Activated naive CD8-positive, alpha-beta T cell treated with anti-CD3 and anti-CD28 coated beads, Interleukin-2, amount 50 U/mL, for 24 hours (primary cell): ENCODE measurements around the gene NPPA.

Experiments used
- ATAC-seq: fragments of 150-1000 bp; cut with Tn5 transposase; one replicate; pipeline ENCODE4 v1.10.0; 2021
- DNase-seq: peaks from one replicate; pipeline ENCODE4 v3.0.0; 2021
- H3K27ac Mint-ChIP-seq: one replicate; pipeline ENCODE4 v1.8.0; 2021; ENCODE audit warnings: mild to moderate bottlenecking, mixed read lengths
- H3K27me3 Mint-ChIP-seq: one replicate; pipeline ENCODE4 v1.8.0; 2021; ENCODE audit warnings: mixed read lengths
- H3K36me3 Mint-ChIP-seq: one replicate; pipeline ENCODE4 v1.8.0; 2021; ENCODE audit warnings: low read depth, mixed read lengths
- H3K4me1 Mint-ChIP-seq: one replicate; pipeline ENCODE4 v1.8.0; 2021; ENCODE audit warnings: mixed read lengths
- H3K4me3 Mint-ChIP-seq: one replicate; pipeline ENCODE4 v1.8.0; 2021; ENCODE audit warnings: mild to moderate bottlenecking, moderate library complexity, mixed read lengths
- H3K9me3 Mint-ChIP-seq: one replicate; pipeline ENCODE4 v1.8.0; 2021; ENCODE audit warnings: mixed read lengths

Gene NPPA

GRCh38 chr1:11879311-11880180, 32.0 kb upstream of the NPPA start:
- Mint-ChIP-seq H3K4me1 (no peaks in the 10 kb centered on the region), H3K36me3 (no peaks in the 10 kb centered on the region), H3K9me3 (no peaks in the 10 kb centered on the region), H3K27me3 (peaks cover 5% of the 10 kb centered on the region), H3K4me3 (no peak overlapping the region), H3K27ac (no peak overlapping the region)
- ATAC-seq (no peak), DNase-seq (no peak)

GRCh38 chr1:11878891-11879190, 31.3 kb upstream of the NPPA start:
- no peak for DNase-seq
- ATAC-seq, result no peak
- Mint-ChIP-seq H3K9me3 (no peaks in the 10 kb centered on the region), H3K4me1 (no peaks in the 10 kb centered on the region), H3K36me3 (no peaks in the 10 kb centered on the region), H3K4me3 (no peak overlapping the region), H3K27ac (no peak overlapping the region), H3K27me3 (peaks cover 5% of the 10 kb centered on the region)

GRCh38 chr1:11878081-11878890, 30.7 kb upstream of the NPPA start:
- peaks cover 5% of the 10 kb centered on the region for H3K27me3 Mint-ChIP-seq

DNA sequence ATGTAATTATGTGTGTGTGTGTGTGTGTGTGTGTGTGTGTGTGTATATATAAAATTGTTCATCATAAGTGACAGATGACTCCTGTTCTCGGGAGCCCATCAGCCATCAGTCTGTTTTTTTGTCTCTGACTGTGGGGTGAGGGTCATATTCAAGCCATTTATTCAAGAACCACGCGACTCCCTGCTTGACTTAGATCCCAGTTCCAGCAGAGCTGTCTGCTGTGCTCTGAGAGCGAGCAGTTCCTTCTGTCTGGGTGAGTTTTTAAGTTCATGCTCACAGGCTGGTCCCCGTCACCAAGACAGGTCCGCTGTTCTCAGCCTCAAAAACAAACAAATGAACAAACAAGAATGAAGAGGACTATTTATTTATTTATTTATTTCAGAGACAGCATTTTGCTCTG, 29.5 kb upstream of the NPPA start:
- Mint-ChIP-seq H3K9me3 (no peaks in the 10 kb centered on the region), H3K27me3 (peaks cover 5% of the 10 kb centered on the region), H3K4me3 (no peak overlapping the region), H3K36me3 (no peaks in the 10 kb centered on the region), H3K4me1 (no peaks in the 10 kb centered on the region), H3K27ac (no peak overlapping the region)
- no peak for ATAC-seq
- no peak for DNase-seq

More at GRCh38 chr1:11878081-11878890, 30.7 kb upstream of the NPPA start:
- DNase-seq (no peak), ATAC-seq (no peak)
- Mint-ChIP-seq H3K4me3 (no peak overlapping the region), H3K4me1 (no peaks in the 10 kb centered on the region), H3K27ac (no peak overlapping the region), H3K9me3 (no peaks in the 10 kb centered on the region), H3K36me3 (no peaks in the 10 kb centered on the region)

DNA sequence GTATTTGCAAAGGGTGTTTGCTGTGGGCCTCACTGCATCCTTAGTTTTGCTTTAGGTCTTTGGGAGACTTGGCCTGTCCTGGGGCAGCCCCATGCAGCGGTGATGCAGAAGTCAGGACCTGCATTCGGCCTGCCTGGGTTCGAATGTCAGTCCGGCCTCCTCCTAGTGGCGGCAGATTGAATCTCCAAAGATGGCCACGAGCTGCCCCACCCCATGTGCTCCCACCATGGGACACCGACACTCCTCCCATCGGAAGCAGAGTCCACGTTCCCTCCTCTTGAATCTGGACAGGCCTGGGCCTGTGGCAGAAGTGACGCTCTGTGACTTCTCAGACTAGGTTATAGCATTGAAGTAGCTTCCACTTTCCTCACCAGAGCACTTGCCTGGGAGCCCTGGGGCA, 27.5 kb upstream of the NPPA start:
- Mint-ChIP-seq H3K27ac (no peak overlapping the region), H3K4me3 (no peak overlapping the region), H3K27me3 (peaks cover 5% of the 10 kb centered on the region), H3K36me3 (no peaks in the 10 kb centered on the region), H3K4me1 (no peaks in the 10 kb centered on the region), H3K9me3 (no peaks in the 10 kb centered on the region)
- DNase-seq (no peak), ATAC-seq (no peak)

DNA sequence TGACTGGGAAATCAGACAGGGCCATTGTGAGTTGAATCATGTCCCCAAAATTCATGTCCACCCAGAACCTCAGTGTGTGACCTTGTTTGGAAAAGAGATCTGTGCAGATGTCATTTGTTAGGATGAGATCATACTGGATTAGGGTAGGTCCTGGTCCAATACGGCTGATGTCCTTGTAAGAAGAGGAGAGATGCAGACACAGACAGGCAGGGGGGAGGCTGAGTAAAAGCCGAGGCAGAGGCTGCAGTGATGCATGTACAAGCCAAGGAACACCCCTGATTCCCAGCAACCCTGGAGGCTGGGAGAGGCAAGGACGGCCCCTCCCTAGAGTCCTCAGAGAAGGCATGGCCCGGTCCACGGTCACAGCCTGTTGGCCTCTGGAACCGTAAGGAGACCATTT, 27.0 kb upstream of the NPPA start:
- H3K27me3 Mint-ChIP-seq, result peaks cover 2% of the 10 kb centered on the region
- H3K4me1 Mint-ChIP-seq, result no peaks in the 10 kb centered on the region
- DNase-seq, result no peak
- no peaks in the 10 kb centered on the region for H3K9me3 Mint-ChIP-seq
- ATAC-seq, result no peak
- no peak overlapping the region for H3K27ac Mint-ChIP-seq
- H3K36me3 Mint-ChIP-seq, result no peaks in the 10 kb centered on the region
- H3K4me3 Mint-ChIP-seq, result no peak overlapping the region

DNA sequence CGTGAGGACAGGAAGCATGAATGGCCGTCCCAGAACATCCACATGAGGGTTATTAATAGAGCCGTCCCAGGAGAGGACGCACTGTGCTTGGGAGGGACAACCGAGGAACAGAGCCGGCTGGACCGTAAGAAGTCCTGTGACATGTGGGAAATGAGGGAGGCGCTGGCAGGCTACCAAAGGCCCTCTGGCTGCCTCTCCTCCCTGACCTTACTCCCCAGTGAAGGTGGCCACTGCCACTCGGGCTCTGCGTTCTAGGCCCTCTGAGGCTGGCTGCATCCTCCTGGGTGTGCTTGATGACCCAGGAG, 26.6 kb upstream of the NPPA start:
- ATAC-seq, result no peak
- no peak overlapping the region for H3K4me3 Mint-ChIP-seq
- peaks cover 2% of the 10 kb centered on the region for H3K27me3 Mint-ChIP-seq
- H3K4me1 Mint-ChIP-seq, result no peaks in the 10 kb centered on the region
- no peaks in the 10 kb centered on the region for H3K9me3 Mint-ChIP-seq
- DNase-seq, result no peak
- H3K36me3 Mint-ChIP-seq, result no peaks in the 10 kb centered on the region
- H3K27ac Mint-ChIP-seq, result no peak overlapping the region

GRCh38 chr1:11873395-11874257, 26.0 kb upstream of the NPPA start:
- no peaks in the 10 kb centered on the region for H3K36me3 Mint-ChIP-seq
- DNase-seq, result no peak
- H3K27me3 Mint-ChIP-seq, result peaks cover 2% of the 10 kb centered on the region
- H3K27ac Mint-ChIP-seq, result no peak overlapping the region
- no peaks in the 10 kb centered on the region for H3K4me1 Mint-ChIP-seq
- no peaks in the 10 kb centered on the region for H3K9me3 Mint-ChIP-seq
- H3K4me3 Mint-ChIP-seq, result no peak overlapping the region
- no peak for ATAC-seq

GRCh38 chr1:11872545-11872944, 25.0 kb upstream of the NPPA start:
- H3K4me1 Mint-ChIP-seq, result no peaks in the 10 kb centered on the region
- no peaks in the 10 kb centered on the region for H3K9me3 Mint-ChIP-seq
- DNase-seq (no peak), ATAC-seq (no peak)
- H3K27ac Mint-ChIP-seq, result no peak overlapping the region
- peaks cover 2% of the 10 kb centered on the region for H3K27me3 Mint-ChIP-seq
- H3K36me3 Mint-ChIP-seq, result no peaks in the 10 kb centered on the region
- H3K4me3 Mint-ChIP-seq, result no peak overlapping the region

GRCh38 chr1:11869650-11870207, 22.1 kb upstream of the NPPA start:
- no peak overlapping the region for H3K27ac Mint-ChIP-seq
- no peak for DNase-seq
- no peaks in the 10 kb centered on the region for H3K9me3 Mint-ChIP-seq
- ATAC-seq, result no peak
- no peaks in the 10 kb centered on the region for H3K4me1 Mint-ChIP-seq
- H3K27me3 Mint-ChIP-seq, result peaks cover 3% of the 10 kb centered on the region
- H3K4me3 Mint-ChIP-seq, result no peak overlapping the region
- no peaks in the 10 kb centered on the region for H3K36me3 Mint-ChIP-seq

GRCh38 chr1:11869104-11869503, 21.5 kb upstream of the NPPA start:
- H3K4me1 Mint-ChIP-seq, result no peaks in the 10 kb centered on the region
- H3K36me3 Mint-ChIP-seq, result no peaks in the 10 kb centered on the region
- ATAC-seq, result no peak
- no peak overlapping the region for H3K27ac Mint-ChIP-seq
- H3K4me3 Mint-ChIP-seq, result no peak overlapping the region
- no peak for DNase-seq
- peaks cover 5% of the 10 kb centered on the region for H3K27me3 Mint-ChIP-seq
- H3K9me3 Mint-ChIP-seq, result no peaks in the 10 kb centered on the region

- ATAC-seq (no peak), DNase-seq (no peak)
- Mint-ChIP-seq H3K4me3 (no peak overlapping the region), H3K36me3 (no peaks in the 10 kb centered on the region), H3K4me1 (no peaks in the 10 kb centered on the region), H3K27ac (no peak overlapping the region), H3K9me3 (no peaks in the 10 kb centered on the region), H3K27me3 (peaks cover 8% of the 10 kb centered on the region)
Observed at GRCh38 chr1:11868331-11868980, 20.9 kb upstream of the NPPA start.

- Mint-ChIP-seq H3K36me3 (no peaks in the 10 kb centered on the region), H3K27me3 (peaks cover 48% of the 10 kb centered on the region), H3K4me3 (no peak overlapping the region), H3K9me3 (no peaks in the 10 kb centered on the region), H3K4me1 (no peaks in the 10 kb centered on the region), H3K27ac (no peak overlapping the region)
- DNase-seq (no peak), ATAC-seq (no peak)
Observed at GRCh38 chr1:11862890-11863289, 15.3 kb upstream of the NPPA start.

GRCh38 chr1:11860587-11860986, 13.0 kb upstream of the NPPA start:
- Mint-ChIP-seq H3K27me3 (peaks cover 63% of the 10 kb centered on the region), H3K9me3 (no peaks in the 10 kb centered on the region), H3K4me3 (no peak overlapping the region), H3K36me3 (no peaks in the 10 kb centered on the region), H3K27ac (no peak overlapping the region), H3K4me1 (peaks cover 2% of the 10 kb centered on the region)
- ATAC-seq, result no peak
- no peak for DNase-seq
